Panc1 (cell line): Measurements from ENCODE around the gene CUX1. TPM values are rescaled to one million over a fixed set of nuclear protein-coding genes. Genes with fewer than 3 reads are reported as not detected.
"Not testable (repeated sequence)": the region's sequence is repeated elsewhere in the genome, so short reads cannot be mapped to it uniquely, and the experiment has no call there.

Experiments
- ATAC-seq: fragments of 200-7000 bp; cut with Tn5 transposase; 2 replicates; pipeline ENCODE4 v1.9.1; 2020; ENCODE audit warnings: mild to moderate bottlenecking, moderate library complexity
- BruUV-seq: library from RNA; stranded (reverse); fragments of 400-500 nt; replicated peaks from 2 replicates; lab custom pipeline; 2021; lab: Mats Ljungman, UMichigan
- CTCF ChIA-PET: fragments of 300-600 bp; sonication (Branson Sonifier 250); formaldehyde crosslinking; loops from one replicate; lab custom pipeline; 2022; ENCODE audit warnings: antibody characterized with exemption; lab: Charles Lee
- POLR2A ChIA-PET: fragments of 300-600 bp; sonication (Branson Sonifier 250); formaldehyde crosslinking; loops from one replicate; lab custom pipeline; 2022; ENCODE audit warnings: antibody characterized with exemption; lab: Charles Lee
- DNase-seq: peaks from one replicate; pipeline ENCODE4 v3.0.0-alpha.2; 2010; ENCODE audit warnings: low read depth, low spot score
- H3K27ac ChIP-seq: 2 replicates; pipeline ENCODE4 v1.5.1; 2011; ENCODE audit warnings: mild to moderate bottlenecking, low read length, inconsistent platforms
- H3K27me3 ChIP-seq: fragments of 200-500 bp; sonication (Bioruptor generic); 2 replicates; pipeline ENCODE4 v1.6.0; 2014; ENCODE audit warnings: low read length, inconsistent platforms; ENCODE audit not compliant: control insufficient read depth, insufficient read depth
- H3K36me3 ChIP-seq: fragments of 200-500 bp; sonication (Bioruptor generic); 2 replicates; pipeline ENCODE4 v1.5.1; 2014; ENCODE audit warnings: inconsistent platforms, mild to moderate bottlenecking, low read length, moderate library complexity; ENCODE audit not compliant: control insufficient read depth, insufficient read depth
- H3K4me1 ChIP-seq: 2 replicates; pipeline ENCODE4 v1.5.1; 2011; ENCODE audit warnings: inconsistent platforms, mild to moderate bottlenecking, low read length, moderate library complexity; ENCODE audit not compliant: control insufficient read depth, insufficient read depth
- H3K4me3 ChIP-seq, 2 experiments: 2 replicates each; pipeline ENCODE4 v1.5.1; 2011 to 2012; ENCODE audit warnings: low read depth in 2 of 2, low read length in 2 of 2, mild to moderate bottlenecking in 2 of 2, inconsistent platforms in 1 of 2, moderate library complexity in 1 of 2
- H3K9me3 ChIP-seq: fragments of 200-500 bp; sonication (Bioruptor generic); 2 replicates; pipeline ENCODE4 v1.5.1; 2014; ENCODE audit warnings: low read depth, mild to moderate bottlenecking, inconsistent platforms, low read length, moderate library complexity; ENCODE audit not compliant: control insufficient read depth, insufficient read depth
- CTCF ChIP-seq: fragments of 450-650 bp; IDR thresholded peaks from 2 replicates; pipeline ENCODE4 v1.5.1; 2017; ENCODE audit warnings: mild to moderate bottlenecking
- POLR2AphosphoS5 ChIP-seq: IDR thresholded peaks from 2 replicates; pipeline ENCODE4 v1.6.1; 2012; ENCODE audit warnings: mild to moderate bottlenecking, low read depth, low read length, moderate library complexity
- SIN3A ChIP-seq: IDR thresholded peaks from 2 replicates; pipeline ENCODE4 v1.6.1; 2012; ENCODE audit warnings: low read depth, mild to moderate bottlenecking, low read length, moderate library complexity, borderline replicate concordance; ENCODE audit not compliant: insufficient read depth
- TCF7L2 ChIP-seq: IDR thresholded peaks from 2 replicates; pipeline ENCODE4 v1.6.1; 2011; ENCODE audit warnings: mild to moderate bottlenecking, low read depth, low read length, inconsistent platforms
- in situ Hi-C: cut with HindIII; loops from 2 replicates; pipeline ENCODE4 v1.10.0; 2016; ENCODE audit warnings: low sequenced_read_pairs, low pct_unique_long_range_greater_than_20kb
- intact Hi-C: fragments of 100-400 bp; cut with micrococcal nuclease; formaldehyde crosslinking; loops from one replicate; pipeline ENCODE4 v1.10.0; 2022; ENCODE audit not compliant: unreplicated experiment
- total RNA-seq: library from RNA; stranded (reverse); gene quantifications from one replicate; pipeline ENCODE4 v1.2.1, GENCODE V29; 2021; ENCODE audit not compliant: unreplicated experiment
- TF ChIP-seq, protein P1 (sequence below), 2 experiments: IDR thresholded peaks; 2 replicates each; pipeline ENCODE4 v1.6.1; 2011 to 2012; ENCODE audit warnings: low read depth in 2 of 2, control low read depth in 1 of 2, low read length in 1 of 2, mild to moderate bottlenecking in 1 of 2, moderate library complexity in 1 of 2; ENCODE audit not compliant: insufficient read depth in 1 of 2

The CUX1 gene
- total RNA-seq, 1 experiment from 2014 or later, result 50.9 TPM

DNA sequence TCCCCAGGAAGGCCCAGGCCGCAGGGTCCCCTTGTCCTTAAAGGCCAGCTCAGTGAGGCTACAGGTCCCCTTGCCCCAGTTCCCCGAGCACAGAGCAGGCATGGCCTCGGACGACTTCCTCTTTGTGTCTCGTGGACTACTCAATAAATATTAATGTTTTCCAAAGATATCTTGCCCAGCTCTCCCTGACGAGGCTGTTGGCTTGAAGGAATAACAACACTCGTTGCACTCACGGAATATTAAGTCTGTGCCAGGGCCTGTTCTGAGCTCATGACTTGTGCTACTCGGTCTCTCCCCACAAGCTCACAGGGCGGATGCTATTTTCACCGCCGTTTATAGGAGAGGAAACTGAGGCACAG lies 68.2 kb downstream of the CUX1 start:
- no peaks in the 10 kb centered on the region for H3K9me3 ChIP-seq
- in situ Hi-C loops, result no loop called here
- intact Hi-C loops, result no loop called here
- no peaks in the 10 kb centered on the region for H3K36me3 ChIP-seq
- ATAC-seq (no peak), DNase-seq (no peak)
- POLR2A ChIA-PET, result interaction anchor here (0.5 kb wide), 1 partner anchor 216 kb away, joined by 11 read pairs; no protein-coding TSS in a partner anchor
- no TSS peak for BruUV-seq
- no peaks in the 10 kb centered on the region for H3K27me3 ChIP-seq
- H3K27ac ChIP-seq, result no peak overlapping the region
- H3K4me1 ChIP-seq, result peaks cover 49% of the 10 kb centered on the region
- CTCF ChIA-PET, result interaction anchor here (0.6 kb wide), 1 partner anchor 73 kb away, joined by 7 read pairs; no protein-coding TSS in a partner anchor
- H3K4me3 ChIP-seq, result no peak overlapping the region
- TF ChIP-seq POLR2AphosphoS5 (no peak), SIN3A (no peak), TCF7L2 (no peak), CTCF (no peak)
- TF ChIP-seq, protein P1, sequence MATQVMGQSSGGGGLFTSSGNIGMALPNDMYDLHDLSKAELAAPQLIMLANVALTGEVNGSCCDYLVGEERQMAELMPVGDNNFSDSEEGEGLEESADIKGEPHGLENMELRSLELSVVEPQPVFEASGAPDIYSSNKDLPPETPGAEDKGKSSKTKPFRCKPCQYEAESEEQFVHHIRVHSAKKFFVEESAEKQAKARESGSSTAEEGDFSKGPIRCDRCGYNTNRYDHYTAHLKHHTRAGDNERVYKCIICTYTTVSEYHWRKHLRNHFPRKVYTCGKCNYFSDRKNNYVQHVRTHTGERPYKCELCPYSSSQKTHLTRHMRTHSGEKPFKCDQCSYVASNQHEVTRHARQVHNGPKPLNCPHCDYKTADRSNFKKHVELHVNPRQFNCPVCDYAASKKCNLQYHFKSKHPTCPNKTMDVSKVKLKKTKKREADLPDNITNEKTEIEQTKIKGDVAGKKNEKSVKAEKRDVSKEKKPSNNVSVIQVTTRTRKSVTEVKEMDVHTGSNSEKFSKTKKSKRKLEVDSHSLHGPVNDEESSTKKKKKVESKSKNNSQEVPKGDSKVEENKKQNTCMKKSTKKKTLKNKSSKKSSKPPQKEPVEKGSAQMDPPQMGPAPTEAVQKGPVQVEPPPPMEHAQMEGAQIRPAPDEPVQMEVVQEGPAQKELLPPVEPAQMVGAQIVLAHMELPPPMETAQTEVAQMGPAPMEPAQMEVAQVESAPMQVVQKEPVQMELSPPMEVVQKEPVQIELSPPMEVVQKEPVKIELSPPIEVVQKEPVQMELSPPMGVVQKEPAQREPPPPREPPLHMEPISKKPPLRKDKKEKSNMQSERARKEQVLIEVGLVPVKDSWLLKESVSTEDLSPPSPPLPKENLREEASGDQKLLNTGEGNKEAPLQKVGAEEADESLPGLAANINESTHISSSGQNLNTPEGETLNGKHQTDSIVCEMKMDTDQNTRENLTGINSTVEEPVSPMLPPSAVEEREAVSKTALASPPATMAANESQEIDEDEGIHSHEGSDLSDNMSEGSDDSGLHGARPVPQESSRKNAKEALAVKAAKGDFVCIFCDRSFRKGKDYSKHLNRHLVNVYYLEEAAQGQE (IDR thresholded peaks at IDR 0.05; ENCODE audit: insufficient read depth in 1 of 2, low read depth in 2 of 2, low read length in 1 of 2), result no peak

DNA sequence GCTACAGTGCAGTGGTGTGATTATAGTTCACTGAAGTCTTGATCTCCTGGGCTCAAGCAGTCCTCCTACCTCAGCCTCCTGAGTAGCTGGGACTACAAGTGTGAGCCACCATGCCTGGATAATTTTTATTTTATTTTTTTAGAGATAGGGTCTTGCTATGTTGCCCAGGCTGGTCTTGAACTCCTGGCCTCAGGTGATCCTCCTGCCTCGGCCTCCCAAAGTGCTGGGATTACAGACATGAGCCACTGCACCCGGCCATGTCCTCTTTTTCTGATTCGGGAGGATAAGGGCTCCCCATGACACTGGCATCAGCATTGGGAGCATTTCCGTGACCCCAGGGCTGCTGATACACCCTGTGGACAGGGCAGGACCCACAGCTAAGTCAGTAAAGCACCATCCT lies 69.9 kb downstream of the CUX1 start:
- POLR2A ChIA-PET, H3K27me3 ChIP-seq, H3K4me3 ChIP-seq, in situ Hi-C loops, CTCF ChIA-PET, DNase-seq, H3K36me3 ChIP-seq, ATAC-seq, intact Hi-C loops, H3K27ac ChIP-seq, BruUV-seq, H3K9me3 ChIP-seq: not testable (repeated sequence)
- H3K4me1 ChIP-seq, result peaks cover 31% of the 10 kb centered on the region

DNA sequence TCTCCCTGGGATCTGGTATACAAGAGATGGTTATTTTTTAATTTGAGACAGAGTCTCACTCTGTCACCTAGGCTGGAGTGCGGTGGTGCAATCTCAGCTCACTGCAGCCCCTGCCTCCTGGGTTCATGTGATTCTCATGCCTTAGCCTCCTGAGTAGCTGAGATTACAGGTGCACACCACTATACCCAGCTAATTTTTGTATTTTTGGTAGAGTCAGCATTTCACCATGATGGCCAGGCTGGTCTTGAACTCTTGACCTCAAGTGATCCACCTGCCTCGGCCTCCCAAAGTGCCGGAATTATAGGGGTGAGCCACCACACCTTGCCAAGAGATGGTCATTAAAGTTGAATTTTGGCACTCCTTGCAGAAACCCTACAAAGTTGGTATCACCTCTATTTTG lies 71.1 kb downstream of the CUX1 start:
- CTCF ChIA-PET, result interaction anchor here (0.6 kb wide), 1 partner anchor 350 kb away, joined by 4 read pairs; no protein-coding TSS in a partner anchor
- POLR2A ChIA-PET, H3K4me3 ChIP-seq, in situ Hi-C loops, ATAC-seq, DNase-seq, H3K27ac ChIP-seq, H3K27me3 ChIP-seq, H3K9me3 ChIP-seq, intact Hi-C loops, H3K36me3 ChIP-seq, BruUV-seq: not testable (repeated sequence)
- H3K4me1 ChIP-seq, result peaks cover 19% of the 10 kb centered on the region
